ENCODE results near the gene PGA5.
"Not testable (repeated sequence)": the region's sequence is repeated elsewhere in the genome, so short reads cannot be mapped to it uniquely, and the experiment has no call there.

PGA5 gene

DNA sequence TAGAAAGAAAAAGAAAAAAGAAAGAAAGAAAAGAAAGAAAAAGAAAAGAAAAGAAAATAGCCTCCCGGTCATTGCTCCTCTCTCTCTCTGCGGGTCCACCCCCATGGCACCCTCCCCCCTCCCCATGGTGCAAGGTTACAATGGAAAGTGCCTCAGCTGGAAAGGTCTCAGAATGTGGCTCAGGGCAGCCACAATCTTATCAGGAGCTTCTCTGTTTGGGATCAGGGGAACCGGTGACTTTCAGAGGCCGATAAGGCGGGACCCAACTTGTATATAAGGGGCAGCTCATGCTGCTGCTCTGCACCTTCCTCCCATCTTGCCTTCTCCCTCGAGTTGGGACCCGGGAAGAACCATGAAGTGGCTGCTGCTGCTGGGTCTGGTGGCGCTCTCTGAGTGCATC lies at the start of gene PGA5:
PGA5 (plus strand) TSS at position 301 of the 400 bp plus-strand sequence; CDS start at position 353, 52 bp downstream.
- DNase-seq: not testable (repeated sequence)

DNA sequence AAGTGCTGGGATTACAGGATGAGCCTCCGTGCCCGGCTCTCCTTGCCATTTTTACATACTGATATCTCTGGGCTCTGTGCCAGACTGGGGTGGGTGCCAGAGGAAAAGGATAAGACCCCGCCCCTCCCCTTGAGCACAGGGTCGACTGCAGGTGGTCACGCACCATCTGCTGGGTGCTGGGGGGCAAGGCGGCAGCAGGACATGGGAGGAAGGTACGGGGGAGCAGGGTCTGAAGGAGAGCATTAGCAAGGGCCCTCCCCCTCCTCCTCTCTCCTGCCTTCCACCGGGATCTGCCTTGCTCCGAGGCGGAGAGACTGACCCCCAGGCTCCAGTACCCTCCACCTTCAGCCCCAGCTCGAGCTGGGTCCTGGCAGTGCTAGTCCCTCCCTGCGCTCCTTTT lies 47.4 kb upstream of the PGA5 start:
- no peak for DNase-seq

DNA sequence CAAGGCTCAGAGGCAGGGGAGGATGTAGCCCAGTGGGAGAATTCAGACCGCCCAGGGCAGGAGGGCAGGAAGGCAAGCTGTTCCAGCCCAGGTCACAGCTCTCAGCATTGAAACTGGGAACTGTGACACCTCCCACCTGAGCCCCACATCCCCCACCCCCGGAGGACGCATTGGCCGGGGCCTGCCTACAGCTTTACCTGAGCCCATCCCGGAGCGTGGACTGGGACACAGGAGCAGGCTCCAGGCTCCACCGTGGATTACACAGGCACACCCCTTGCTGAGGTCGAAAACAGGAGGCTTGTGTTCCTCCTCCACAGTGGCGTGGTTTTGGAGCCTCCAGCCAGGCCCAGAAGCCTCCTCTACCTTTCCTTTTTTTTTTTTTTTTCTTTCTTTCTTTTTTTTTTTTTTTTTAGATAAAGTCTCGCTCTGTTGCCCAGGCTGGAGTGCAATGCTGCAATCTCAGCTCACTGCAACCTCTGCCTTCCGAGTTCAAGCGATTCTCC lies 46.8 kb upstream of the PGA5 start:
- DNase-seq: no peak

DNA sequence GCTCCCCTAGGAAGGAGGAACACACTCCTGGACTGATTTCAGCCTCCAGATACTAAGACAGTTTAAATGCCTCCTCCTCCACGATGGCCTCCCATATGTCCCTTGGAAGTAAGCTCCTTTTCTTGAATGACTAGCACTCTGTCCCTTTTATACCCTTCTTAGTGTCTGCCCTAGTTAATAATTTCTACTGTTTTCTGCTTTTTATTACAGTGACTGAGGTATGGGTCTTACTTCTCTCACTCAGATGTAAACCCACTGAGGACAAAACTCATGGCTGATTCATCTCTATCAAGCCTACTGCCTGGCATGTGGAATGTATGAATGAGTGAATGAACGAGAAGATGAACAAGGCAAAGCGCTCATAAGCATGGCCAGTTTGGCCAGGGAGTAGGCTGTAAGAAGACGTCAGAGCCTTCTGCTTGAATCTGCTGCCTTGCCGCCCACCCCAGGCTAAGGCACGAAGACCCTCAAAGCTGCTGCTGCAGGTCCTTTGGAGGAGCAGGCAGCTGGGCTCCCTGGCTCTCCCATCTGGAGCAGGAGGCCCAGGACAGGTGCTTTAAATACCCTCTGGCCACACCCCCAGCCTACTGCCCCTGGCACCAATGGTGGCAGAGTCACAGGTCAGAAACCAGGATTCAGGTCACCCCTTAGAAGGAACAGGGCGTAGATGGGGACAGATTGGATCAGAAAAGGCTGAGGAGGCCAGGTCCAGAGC lies 45.8 kb upstream of the PGA5 start:
- DNase-seq: no peak

DNA sequence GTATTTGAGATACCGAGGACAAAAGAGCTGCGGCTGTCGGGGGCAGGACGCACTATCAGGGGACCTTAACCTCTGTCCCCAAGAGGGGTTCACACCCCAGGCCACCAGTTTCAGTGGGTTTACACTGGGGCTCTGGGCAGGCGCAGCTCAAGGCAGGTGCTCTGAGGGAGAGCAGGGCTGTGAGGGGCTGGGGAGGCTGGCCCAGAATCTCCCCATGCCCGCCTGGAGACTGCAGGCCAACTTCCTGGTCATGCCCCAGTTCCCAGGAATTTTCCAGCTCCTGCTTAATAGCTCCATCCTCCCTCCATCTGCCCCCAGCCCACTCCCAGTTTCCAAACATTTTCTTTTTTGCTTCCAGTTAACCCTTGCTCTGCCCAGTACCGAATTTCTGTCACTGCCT lies 45.3 kb upstream of the PGA5 start:
- no peak for DNase-seq

DNA sequence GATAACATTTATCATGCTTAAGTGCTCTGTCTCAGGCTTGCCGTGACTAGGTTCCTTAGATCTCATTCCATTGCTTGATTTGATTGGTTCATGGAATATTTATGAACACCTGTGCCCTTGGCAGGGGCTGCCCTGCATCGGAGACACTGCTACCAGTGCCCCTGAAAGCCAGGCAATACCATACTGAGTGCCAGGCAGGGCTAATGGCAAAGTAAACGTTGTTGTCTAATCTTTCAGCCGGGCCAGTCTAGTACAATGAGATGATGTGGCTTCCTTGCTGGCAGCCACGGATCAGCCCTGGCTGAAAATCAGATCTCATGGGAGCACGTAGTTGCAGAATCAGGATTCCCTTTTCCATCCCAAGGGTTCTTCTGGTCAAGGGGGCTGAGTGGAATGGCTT lies 42.6 kb upstream of the PGA5 start:
- no peak for DNase-seq

DNA sequence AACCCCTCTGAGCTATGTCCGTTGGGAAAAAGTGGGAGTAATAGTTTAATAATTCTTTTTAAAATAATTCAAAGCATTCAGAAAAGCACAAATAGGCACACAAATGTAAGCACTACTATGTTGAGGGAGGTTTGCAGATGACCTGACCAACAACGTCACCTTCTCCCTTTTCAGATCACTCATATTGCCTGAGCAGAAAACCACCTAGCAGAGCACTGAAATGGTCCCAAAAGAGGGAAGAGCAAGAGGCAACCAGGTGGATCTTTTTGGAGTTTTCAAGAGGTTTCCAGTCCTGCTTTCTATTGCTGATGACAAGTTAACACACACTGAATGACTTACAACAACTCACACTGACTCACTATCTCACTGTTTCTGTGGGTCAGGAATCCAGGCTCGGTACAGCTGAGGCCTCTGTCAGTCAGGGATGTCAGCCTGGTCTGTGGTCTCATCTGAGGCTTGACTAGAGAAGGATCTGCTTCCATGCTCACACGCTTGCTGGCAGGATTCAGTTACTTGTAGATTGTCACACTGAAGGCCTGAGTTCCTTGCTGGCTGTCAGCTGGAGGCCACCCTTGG lies 41.9 kb upstream of the PGA5 start:
- DNase-seq: no peak

DNA sequence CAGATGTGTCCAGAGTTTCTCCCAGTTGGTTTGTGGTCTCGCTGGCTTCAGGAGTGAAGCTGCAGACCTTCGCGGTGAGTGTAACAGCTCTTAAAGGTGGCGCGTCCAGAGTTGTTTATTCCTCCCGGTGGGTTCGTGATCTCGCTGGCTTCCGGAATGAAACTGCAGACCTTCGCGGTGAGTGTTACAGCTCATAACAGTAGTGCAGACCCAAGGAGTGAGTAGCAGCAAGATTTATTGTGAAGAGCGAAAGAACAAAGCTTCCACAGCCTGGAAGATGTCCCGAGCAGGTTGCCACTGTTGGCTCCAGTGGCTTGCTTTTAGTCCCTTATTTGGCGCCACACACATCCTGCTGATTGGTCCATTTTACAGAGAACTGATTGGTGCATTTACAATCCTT lies 39.5 kb upstream of the PGA5 start:
- no peak for DNase-seq

DNA sequence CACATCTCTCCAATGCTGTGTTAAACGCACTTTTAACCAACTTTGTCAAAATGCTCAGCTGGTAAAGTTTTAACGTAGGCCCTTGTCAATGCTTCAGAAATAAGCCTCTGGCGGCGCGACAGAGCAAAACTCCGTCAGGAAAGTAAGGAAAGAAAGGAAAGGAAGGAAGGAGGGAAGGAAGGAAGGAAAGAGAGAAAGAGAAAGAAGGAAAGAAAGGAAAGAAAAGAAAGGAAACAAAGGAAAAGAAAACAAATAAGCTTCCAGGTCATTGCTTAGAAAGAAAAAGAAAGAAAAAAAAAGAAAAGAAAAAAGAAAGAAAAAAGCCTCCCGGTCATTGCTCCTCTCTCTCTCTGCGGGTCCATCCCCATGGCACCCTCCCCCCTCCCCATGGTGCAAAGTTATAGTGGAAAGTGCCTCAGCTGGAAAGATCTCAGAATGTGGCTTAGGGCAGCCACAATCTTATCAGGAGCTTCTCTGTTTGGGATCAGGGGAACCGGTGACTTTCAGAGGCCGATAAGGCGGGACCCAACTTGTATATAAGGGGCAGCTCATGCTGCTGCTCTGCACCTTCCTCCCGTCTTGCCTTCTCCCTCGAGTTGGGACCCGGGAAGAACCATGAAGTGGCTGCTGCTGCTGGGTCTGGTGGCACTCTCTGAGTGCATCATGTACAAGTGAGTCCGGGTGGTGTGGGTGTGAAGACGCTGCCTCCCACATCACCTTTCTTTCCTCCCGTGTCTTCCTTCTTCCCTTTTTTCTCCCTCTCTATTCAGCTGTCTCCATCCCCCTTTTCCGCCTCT lies 37.8 kb upstream of the PGA5 start, which contains the start of gene PGA3:
PGA3 (plus strand) TSS at position 566 of the 797 bp plus-strand sequence; CDS start at position 616, 50 bp downstream.
- not testable (repeated sequence) for DNase-seq

DNA sequence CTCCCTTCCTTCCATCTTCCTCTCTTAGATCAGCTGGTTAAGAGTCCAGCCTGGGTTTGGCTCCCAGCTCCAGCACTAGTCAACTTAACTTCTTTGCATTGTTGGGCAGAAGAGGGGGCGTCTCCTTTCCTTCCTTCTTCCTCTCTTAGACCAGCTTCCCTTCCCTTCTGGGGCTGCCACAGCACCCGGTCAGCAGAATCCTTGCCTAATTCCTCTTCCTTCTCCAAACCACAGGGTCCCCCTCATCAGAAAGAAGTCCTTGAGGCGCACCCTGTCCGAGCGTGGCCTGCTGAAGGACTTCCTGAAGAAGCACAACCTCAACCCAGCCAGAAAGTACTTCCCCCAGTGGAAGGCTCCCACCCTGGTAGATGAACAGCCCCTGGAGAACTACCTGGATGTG lies 37.1 kb upstream of the PGA5 start:
- not testable (repeated sequence) for DNase-seq

DNA sequence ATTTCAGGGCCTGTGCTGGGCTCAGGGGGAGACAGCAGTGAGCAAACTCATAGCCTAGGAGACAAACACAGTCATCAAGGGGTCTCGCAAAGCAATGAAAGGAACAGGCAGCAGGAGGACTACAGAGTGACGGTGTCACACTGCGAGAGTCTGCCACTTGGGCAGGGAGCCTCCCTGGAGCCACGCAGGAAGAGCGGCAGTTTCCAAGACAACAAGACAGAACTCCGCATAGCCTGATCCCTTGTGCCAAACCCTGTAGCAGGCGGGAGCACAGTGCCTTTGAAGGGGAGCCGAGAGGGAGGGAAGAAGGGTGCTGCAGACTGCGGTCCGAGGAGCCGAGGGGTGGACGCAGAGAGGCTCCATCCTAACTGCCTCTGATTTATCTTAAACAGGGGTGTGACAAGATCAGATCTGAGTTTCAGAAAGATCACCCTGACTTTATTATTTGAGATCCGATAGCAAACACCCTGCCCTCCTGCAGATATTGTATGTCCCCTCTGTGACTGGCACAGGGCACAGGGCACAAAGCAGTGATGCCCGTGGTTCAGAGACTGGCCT lies 36.4 kb upstream of the PGA5 start:
- not testable (repeated sequence) for DNase-seq

DNA sequence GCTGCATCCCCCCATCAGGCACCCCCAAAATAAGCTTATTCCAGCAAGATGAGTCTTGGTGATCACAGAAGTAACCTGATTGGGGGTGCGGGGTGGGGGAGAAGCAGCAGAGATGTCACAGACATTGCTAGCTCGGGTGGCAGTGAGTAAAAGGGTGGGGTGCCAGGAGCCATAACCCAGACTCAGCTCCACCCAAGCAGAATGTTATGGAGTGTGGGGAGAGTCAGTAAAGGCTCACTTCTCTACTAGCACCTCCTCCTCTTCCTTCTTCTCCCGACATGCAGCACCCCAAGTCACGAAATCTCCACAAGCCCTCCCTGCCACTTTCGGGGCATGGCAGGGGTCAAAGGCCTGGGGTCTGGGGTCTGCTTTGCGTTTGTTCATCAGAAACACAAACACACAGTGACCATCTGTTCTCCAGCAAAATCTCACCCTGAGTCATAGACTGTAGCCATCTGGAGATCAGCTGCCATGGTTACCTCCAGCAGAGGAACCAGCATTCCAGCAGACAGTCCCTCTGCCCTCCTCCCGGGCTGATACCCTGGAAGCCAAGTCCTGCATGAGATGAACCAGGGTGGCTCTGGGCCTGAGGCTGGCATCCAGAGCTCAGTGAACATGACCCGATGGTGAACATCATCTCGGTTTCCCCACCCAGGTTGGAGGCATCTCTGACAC lies 33.2 kb upstream of the PGA5 start:
- DNase-seq: not testable (repeated sequence)

DNA sequence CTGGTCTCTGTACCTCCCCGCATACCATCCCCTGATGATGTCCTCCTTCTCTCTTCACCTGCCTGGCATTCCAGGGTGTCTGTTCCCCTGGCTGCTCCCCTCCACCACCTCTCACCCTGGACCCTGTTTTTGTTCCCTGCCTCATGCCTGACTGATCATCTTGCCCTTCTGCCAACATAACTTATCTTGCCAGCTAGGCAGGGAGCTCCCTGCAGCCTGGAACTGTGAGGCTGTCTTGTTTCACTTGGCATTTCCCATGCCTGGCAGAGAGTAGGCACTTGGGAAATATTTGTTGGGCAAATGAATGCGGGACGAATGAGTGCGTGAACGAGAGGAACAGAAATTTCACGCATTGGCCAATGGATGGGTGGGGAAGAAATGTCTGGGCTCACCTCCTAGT lies 30.3 kb upstream of the PGA5 start:
- not testable (repeated sequence) for DNase-seq

DNA sequence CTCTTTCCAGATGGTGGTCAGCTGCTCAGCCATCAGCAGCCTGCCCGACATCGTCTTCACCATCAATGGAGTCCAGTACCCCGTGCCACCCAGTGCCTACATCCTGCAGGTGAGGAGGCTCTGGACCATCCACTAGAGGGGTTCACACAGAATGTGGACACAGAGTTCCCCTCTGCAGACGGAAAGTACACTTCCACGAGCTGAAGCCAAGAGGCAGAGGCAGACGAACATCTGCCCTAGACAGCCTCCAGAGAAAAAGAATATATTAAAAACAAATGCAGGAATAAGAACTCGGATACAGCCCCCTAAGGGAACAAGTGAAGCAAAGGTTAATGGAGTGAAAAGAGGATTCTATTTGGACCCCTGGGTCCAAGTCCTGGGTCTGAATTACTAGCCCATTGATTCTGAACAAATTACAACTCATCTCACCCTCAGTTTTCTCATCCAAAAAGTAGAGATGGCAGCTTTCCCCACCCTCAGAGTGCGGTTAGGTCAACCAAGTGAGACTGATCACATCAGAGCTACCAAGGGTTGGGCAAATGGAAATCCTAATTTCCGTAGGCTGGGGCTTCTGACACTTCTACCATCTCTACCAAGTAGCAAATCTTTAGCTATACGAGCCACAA lies 29.5 kb upstream of the PGA5 start:
- not testable (repeated sequence) for DNase-seq

DNA sequence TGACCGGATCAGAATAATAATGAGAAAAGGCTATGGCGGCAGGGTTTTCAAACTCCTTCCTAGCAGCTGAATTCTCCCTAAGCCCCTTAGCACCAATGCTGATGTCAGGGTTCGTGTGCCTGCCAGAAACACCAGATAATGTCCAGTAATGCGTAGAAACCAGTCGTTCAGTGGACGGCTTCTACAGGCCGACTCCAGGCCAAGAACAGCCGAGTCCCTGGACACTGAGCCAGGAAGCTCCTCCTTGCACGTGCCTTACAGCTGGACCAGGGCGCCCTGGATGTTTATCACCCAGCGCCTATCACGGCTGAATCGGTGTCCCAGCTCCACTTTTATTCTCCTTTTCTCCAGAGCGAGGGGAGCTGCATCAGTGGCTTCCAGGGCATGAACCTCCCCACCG lies 28.8 kb upstream of the PGA5 start:
- not testable (repeated sequence) for DNase-seq

DNA sequence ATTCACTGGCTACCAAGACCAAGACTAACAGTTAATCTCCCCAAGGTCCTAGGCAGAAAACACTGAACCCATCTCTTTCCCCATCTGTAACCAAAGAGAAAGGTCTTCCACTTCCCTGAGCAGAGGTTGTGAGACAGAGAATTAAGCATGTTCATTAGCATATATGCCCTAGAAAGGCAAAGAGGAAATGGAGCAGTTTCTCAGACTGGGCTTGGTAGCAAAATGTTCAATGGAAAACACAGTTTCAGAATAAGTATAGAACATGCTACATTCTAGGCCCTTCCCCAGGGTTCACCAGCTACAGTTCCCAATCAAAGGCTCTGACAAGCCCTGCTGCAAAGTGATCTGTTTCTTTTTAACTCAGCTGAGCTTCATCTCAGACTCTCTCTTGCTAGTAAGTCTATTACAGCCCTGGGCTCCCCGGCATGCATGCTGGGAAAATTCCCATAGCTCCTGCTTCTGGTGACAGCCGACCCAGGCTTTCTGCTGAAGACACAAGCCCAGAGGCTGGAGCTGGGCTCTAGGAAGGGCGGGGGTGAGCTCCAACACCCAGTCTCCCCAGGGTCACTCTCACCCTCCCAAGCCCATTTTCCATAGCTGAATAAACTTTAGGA lies 27.2 kb upstream of the PGA5 start:
- not testable (repeated sequence) for DNase-seq

DNA sequence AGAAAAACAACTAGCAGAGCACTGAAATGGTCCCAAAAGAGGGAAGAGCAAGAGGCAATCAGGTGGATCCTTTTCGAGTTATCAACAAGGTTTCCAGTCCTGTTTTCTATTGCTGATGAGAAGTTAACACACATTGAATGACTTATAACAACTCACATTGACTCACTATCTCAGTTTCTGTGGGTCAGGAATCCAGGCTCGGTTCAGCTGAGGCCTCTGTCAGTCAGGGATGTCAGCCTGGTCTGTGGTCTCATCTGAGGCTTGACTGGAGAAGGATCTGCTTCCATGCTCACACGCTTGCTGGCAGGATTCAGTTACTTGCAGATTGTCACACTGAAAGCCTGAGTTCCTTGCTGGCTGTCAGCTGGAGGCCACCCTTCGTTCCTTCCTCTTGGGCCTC lies 22.7 kb upstream of the PGA5 start:
- not testable (repeated sequence) for DNase-seq

DNA sequence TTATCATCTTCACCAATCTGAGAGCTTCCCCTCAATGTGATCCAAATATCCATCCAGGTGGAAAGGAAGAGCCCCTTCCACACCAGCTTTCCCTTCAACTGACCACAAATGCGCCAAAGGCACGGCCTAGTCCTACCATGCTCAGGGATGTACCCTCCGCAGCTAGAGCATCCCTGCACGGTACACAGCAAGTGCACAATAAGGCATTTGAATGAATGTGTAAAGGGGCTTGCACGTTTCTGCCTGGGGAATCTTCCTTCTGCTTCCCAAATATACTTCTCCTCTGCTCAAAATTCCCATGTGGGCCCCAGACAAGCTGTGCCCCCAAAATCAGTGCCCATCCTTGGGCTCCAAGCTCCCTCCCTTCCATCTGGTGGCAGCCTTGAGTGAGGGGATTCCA lies 22.0 kb upstream of the PGA5 start:
- not testable (repeated sequence) for DNase-seq

DNA sequence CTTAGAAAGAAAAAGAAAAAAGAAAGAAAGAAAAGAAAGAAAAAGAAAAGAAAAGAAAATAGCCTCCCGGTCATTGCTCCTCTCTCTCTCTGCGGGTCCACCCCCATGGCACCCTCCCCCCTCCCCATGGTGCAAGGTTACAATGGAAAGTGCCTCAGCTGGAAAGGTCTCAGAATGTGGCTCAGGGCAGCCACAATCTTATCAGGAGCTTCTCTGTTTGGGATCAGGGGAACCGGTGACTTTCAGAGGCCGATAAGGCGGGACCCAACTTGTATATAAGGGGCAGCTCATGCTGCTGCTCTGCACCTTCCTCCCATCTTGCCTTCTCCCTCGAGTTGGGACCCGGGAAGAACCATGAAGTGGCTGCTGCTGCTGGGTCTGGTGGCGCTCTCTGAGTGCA lies 18.9 kb upstream of the PGA5 start, which contains the start of gene PGA4:
PGA4 (plus strand) TSS at position 301 of the 400 bp plus-strand sequence; CDS start at position 355, 54 bp downstream.
- DNase-seq: not testable (repeated sequence)

DNA sequence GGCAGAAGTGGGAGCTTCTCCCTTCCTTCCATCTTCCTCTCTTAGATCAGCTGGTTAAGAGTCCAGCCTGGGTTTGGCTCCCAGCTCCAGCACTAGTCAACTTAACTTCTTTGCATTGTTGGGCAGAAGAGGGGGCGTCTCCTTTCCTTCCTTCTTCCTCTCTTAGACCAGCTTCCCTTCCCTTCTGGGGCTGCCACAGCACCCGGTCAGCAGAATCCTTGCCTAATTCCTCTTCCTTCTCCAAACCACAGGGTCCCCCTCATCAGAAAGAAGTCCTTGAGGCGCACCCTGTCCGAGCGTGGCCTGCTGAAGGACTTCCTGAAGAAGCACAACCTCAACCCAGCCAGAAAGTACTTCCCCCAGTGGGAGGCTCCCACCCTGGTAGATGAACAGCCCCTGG lies 18.3 kb upstream of the PGA5 start:
- not testable (repeated sequence) for DNase-seq

DNA sequence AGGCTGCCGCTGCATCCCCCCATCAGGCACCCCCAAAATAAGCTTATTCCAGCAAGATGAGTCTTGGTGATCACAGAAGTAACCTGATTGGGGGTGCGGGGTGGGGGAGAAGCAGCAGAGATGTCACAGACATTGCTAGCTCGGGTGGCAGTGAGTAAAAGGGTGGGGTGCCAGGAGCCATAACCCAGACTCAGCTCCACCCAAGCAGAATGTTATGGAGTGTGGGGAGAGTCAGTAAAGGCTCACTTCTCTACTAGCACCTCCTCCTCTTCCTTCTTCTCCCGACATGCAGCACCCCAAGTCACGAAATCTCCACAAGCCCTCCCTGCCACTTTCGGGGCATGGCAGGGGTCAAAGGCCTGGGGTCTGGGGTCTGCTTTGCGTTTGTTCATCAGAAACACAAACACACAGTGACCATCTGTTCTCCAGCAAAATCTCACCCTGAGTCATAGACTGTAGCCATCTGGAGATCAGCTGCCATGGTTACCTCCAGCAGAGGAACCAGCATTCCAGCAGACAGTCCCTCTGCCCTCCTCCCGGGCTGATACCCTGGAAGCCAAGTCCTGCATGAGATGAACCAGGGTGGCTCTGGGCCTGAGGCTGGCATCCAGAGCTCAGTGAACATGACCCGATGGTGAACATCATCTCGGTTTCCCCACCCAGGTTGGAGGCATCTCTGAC lies 14.4 kb upstream of the PGA5 start:
- not testable (repeated sequence) for DNase-seq

Data from NCI-H2107 (cell line).